Keratinocyte (primary cell): ENCODE measurements around the gene ARID3A.

ENCODE experiments used
- EZH2 ChIP-seq: IDR thresholded peaks from one replicate; pipeline ENCODE4 v1.6.1; 2012; ENCODE audit warnings: inconsistent platforms, mild to moderate bottlenecking, low read length, moderate library complexity
- TF ChIP-seq, protein P1 (sequence below), 3 experiments: IDR thresholded peaks in 1 of 3; conservative IDR thresholded peaks in 1 of 3; optimal IDR thresholded peaks in 1 of 3; 2 replicates in 2 of 3; 3 replicates in 1 of 3; pipeline versions ENCODE3 to v1.5.1; 2011; ENCODE audit warnings: low read length in 3 of 3, mild to moderate bottlenecking in 3 of 3, moderate library complexity in 2 of 3, control low read depth in 1 of 3, inconsistent platforms in 1 of 3; ENCODE audit not compliant: insufficient read depth in 2 of 3; ENCODE audit errors: extremely low read depth in 1 of 3

DNA sequence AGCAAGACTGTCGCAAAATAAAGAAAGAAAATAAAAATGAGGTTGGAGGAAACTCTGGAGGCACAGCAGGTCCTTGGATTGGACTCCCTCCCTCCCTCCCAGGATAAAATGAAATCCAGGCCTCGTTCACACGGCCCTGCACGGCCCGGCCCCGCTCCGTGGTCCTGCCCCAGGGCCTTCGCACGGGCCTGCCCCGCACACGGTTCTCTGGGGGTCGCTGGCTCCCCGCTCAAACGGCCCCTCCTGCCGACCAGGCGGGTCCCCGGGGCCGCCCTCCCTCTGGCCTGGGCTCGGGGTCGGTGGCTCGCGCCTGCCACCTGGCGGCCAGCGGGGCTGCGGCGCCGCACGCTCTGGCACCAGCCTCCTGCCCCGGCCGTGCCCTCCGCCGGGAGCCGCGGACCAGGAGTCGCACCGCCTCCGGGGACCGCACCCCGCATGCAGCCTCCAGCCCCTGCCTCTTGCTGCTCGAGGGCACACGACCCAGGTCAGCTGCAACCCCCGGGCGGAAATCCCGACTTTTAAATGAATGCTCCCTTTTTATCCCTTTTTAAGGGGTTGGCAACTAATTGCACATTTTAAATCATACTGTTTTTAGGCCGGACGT lies 56.8 kb downstream of the ARID3A start:
- no peak for TF ChIP-seq EZH2
- TF ChIP-seq, protein P1, sequence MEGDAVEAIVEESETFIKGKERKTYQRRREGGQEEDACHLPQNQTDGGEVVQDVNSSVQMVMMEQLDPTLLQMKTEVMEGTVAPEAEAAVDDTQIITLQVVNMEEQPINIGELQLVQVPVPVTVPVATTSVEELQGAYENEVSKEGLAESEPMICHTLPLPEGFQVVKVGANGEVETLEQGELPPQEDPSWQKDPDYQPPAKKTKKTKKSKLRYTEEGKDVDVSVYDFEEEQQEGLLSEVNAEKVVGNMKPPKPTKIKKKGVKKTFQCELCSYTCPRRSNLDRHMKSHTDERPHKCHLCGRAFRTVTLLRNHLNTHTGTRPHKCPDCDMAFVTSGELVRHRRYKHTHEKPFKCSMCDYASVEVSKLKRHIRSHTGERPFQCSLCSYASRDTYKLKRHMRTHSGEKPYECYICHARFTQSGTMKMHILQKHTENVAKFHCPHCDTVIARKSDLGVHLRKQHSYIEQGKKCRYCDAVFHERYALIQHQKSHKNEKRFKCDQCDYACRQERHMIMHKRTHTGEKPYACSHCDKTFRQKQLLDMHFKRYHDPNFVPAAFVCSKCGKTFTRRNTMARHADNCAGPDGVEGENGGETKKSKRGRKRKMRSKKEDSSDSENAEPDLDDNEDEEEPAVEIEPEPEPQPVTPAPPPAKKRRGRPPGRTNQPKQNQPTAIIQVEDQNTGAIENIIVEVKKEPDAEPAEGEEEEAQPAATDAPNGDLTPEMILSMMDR (optimal IDR thresholded peaks at IDR 0.05 in 1 of 3, IDR thresholded peaks at IDR 0.05 in 1 of 3, conservative IDR thresholded peaks at IDR 0.05 in 1 of 3; ENCODE audit: extremely low read depth in 1 of 3, insufficient read depth in 2 of 3, low read length in 3 of 3), result peak in 2 of 3 experiments; percentile 66 to 96
